NCI-H2196 (cell line): Measurements from ENCODE around the gene SMAD3.

ENCODE experiments used
- DNase-seq: peaks from one replicate; lab custom pipeline; 2025; ENCODE audit not compliant: unreplicated experiment; lab: John Stamatoyannopoulos, UW

Gene SMAD3

DNA sequence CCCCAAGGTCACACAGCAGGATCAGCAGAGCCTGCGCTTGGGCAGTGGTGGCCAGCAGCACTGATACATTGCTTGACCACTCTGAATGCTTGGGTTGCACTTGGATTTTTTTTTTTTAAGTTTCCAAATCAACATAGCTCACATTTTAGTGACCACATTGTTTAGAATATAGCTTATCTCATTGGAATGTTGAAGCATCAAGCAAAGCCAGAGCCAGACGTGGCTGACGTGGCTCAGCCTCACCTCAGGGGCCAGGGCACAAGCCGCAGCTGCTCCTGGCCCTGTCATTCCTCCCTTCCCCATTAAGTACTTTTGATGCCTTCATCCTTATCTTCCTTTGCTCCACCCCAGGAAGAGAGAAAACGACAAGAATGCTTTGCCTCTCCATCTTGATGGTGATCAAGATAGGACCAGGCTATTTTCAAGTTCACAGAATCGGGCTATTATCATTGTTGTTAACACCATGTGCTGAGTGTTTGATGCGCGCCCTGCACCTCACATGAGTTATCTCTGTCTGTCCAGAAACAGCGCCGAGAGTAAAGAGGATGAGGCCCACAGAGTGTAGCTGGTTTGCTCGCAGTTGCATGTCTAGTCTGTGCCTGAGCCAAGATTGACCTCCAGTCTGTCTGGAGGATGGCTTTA, 113.3 kb downstream of the SMAD3 start:
- DNase-seq = no peak

DNA sequence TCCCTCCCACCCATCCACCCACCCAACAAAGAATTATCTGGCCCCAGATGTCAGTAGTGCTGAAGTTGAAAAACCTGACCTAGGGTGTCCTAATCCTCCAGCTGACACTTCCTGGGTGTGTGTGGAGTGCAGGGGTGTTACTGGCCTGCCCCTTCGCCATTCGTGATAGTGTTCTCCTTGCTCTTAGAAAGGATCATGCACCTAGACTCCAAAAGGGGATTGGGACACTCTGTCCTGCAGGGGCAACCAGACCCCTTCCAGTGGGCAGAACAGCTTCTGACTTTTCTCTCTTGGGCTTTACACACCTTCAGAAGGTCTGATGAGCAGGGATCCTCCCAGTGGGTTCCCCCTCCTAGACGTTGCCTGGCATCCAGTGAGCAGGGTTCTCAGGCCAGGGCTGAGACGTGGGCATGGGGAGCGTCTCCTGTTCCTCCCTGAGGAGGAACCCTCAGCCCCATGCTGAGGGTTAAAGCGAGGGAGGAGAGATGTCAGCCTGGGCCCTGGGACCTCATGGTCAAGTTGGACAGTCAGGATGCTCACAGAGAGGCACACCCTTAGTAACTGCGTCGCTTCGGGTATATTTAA, 114.1 kb downstream of the SMAD3 start:
- DNase-seq = no peak

DNA sequence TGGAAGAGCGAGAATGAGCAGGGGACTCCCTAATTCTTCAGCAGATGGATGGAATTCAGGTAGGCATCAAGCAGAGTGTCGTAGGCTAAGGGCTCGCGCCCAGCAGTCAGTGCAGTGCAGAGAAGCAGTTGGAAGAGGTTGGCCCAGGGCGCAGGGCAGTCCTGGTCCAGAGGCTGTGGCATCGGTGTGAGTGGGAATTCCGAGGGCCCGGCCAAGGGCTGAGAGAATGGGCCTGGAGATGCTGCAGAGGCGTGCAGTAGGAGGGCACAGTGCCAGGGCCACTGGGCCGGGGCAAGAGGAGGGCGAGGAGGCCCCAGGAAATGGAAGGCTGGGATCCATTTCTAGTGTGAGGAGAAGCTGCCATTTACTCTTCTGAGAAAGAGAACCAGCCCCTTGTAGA, 114.6 kb downstream of the SMAD3 start:
- no peak for DNase-seq

DNA sequence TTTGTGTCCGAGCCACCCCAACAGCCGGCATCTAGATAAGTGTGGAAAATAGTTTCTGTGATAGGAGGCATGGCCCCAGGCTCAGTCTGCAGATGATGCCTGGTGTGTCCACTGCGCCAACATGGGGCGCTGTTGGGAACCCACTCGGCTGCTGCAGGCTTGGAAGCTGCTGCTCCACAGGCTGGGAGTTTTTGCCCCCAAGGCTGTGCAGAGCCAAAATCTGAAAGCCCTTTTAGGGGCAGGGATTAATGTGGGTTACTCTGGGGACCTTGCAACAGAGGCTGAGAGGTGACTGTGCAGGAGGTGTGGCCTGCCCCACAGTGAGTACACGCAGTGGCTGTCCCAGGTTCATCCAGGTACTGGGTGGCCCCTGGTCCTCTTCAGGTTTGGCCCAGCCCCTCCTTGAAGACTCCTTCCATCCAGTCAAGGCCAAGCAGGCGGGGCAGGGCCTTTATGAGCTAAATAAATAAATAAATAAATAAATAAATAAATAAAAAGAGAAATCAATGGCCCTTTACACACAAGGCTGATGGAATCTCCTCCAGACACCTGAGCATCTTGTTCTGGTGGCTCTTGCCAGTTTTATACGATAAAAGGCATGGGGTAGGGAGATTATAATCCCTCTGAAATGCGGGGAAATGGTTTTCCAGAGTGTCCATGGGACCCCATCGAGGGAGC, 115.3 kb downstream of the SMAD3 start:
- no peak for DNase-seq

DNA sequence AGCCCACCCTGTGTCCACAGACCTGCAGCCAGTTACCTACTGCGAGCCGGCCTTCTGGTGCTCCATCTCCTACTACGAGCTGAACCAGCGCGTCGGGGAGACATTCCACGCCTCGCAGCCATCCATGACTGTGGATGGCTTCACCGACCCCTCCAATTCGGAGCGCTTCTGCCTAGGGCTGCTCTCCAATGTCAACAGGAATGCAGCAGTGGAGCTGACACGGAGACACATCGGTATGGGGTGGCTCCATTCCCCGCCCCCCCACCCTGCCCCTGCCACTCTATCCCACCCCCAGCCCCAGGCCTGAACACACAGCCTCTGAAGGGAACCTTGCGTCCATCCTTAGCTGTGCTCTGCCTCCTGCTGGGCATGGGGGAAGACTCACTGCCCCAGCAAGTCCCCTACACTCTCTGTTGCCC, 115.8 kb downstream of the SMAD3 start:
- no peak for DNase-seq

DNA sequence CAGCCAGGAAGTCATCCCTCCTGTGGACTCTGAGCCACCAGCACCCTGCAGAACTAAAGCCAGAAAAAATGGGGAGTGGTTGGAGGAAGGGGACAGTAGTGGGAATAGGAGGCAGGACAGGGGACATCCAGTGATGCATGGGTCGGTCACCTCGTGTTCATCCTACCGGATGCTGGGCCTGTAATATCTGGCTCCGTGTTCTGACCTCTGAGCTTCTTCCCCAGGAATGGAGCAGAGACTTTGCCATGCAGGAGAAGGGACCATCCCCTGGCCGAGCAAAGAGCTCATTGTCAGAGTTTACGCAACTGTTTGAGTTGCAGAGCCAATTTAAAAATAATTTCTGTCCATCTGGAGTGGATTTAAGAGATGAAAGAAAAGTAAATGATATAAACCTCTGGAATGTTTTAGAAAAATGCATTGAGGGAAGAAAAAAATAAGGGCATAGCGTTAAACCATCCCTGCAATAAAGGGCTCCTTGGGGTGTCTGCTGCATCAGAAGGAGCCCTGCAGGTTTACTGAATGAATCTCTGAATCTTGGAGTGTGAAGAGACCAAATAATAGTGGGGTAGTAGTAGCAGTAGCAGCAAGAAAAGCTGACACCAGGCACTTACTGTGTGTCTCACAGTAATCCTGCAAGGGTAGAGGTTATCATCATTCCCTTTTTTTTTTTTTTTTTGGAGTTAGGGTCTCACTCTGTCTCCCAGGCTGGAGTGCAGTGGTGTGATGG, 118.2 kb downstream of the SMAD3 start:
- DNase-seq = no peak

DNA sequence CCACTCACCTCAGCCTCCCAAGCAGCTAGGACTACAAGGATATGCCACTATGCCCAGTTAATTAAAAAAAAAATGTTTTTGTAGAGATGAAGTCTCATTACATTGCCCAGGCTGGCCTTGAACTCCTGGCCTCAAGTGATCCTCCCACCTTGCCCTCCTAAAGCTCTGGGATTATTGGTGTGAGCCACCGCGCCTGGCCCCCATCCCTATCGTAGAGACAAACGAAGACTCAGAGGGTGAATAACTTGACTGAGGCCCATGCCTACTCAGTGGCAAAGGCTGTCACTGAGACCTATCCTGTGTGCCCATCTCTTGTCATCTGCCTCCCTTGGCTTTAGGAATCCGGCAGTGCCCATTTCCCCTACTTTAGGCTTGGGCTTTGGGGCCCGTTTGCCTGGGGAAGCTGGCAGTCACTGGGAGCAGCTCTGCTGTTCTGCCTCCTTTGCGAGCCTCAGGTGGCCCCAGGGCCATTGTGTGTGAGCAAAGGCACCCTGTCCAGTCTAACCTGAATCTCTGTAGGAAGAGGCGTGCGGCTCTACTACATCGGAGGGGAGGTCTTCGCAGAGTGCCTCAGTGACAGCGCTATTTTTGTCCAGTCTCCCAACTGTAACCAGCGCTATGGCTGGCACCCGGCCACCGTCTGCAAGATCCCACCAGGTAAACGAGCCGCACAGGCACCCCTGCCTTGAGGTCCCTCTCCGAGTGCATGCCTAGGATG, 119.0 kb downstream of the SMAD3 start:
- no peak for DNase-seq

DNA sequence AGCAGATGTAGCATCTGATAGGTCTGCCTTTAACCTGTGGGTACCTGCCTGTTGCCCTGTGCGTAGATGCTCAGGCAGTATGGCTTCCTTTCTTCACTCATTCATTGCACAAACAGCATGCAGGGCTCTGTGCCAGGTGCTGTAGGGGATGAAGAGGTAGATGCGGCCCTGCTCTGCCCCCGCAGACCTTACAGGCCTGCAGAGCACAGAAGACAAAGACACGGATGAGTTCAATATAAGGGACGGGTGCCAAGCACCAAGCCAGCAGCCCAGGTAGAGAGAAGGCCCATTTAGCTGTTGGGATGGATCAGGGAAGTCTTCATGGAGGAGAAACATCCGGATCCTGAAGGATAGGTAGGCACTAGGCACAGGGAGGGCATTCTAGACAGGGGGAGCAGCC, 119.6 kb downstream of the SMAD3 start:
- no peak for DNase-seq

DNA sequence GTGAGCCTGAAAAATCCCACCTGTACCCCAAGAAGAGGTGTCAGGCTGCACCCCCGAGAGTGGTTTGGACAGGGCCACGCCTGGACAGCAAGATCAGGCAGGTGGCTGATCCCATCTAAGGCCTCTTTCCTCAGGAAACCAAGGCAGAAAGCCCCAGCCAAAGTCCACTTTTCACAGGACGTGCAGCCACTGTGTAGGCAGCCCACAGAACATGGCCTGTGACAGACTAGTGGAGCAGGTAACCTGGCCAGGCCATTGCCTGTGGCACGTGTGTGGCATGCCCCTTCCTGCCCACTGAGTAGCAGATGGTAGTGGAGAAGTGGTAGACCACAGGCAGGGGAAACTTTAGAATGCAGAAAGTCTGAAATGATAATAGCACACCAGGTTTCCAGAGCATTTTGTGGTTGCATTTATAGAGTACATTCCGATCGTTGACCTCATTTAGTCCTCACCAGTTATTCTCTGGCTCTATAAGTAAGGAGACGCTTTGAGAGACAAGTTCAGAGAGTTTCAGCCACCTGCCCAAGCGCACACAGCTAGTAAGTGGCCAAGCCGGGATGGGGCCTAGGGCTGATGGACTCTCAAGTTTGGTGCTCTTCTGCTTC, 120.3 kb downstream of the SMAD3 start:
- no peak for DNase-seq

DNA sequence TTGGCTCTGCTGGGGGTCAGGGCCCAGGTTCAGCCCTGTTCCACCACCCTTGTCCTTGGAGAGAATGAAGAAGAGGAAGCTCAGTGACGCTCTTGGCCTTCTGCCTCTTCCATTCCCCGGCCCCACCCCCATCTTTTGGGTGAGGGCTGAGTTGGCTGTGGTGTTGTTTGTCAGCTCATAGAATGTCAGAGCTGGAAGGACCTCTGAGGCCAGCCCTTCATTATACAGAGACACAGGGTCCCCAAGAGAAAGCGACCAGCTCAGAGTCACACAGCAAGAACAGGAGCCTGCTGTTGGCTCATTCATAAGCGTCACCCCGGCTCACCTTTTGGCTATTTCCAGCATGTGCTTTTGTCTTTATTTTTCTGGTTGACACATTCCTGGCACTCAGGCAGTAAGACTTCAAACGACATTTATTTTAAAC, 120.8 kb downstream of the SMAD3 start:
- no peak for DNase-seq

DNA sequence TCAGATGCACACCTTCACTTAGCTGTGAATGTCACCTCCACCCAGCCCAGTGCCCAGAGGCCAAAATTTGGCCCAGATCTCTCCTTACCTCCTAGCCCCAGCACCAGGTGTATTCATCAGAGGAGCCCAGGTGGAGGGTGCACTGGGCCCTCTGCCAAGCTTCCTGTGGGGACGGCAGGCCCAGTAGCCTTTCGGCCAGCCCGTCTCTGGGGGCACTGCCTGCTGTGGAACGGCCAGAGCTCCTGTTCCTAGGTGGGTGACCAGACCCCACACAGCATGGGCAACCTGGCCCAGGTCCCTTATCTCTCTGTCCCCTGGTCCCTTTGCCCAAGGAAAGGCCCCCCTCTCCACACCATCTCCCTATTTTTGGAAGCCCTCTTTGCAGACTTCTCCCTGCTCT, 121.3 kb downstream of the SMAD3 start:
- DNase-seq = peak; percentile 7

DNA sequence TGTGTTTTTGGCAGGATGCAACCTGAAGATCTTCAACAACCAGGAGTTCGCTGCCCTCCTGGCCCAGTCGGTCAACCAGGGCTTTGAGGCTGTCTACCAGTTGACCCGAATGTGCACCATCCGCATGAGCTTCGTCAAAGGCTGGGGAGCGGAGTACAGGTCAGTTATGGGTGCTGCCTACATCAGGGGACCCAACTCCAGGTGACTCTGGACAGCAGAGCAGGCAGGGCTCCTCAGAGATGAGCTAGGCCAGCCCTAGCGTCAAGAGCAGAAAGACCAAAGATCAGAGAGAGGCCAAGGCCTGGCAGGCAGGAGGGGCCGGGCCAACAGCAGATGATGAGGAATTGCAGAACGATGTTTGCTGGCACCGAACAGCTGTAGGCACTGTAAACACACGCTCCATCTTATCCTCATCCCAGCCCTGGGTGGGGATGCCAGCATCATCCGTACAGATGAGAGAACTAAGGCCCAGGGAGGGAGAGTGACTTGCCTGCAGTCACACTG, 122.0 kb downstream of the SMAD3 start:
- no peak for DNase-seq

DNA sequence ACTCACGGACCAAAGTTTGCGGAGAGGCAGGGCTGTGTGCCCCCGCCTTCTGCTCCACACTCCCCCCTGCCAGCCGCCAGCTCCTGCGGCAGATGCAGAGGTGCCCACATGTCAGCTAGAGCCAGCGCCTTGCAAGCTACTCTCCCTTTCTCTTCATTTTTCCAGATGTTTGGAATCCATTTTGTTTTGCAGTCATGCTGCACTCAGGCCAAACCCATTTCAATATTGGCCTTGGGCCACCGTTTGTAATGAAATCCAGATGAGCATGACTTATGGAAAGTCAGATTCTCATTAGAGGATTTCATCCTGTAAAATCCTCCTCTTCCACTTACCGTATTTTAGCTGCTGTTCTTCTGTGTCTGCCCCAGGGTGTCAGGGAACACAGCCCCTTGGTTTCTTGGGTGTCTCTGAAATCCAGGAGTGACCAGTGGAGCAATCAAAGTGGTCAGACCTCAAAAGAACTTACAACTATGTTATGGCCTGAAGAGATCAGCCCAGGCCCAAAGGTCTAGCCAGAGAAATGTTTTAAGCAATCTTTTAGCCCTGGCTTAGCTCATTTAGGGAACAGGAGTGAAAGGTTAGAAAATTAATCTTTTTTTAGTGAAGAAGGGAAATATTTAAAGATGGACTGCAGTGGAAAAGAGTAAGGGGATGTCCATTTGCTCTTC, 123.3 kb downstream of the SMAD3 start:
- DNase-seq = no peak

DNA sequence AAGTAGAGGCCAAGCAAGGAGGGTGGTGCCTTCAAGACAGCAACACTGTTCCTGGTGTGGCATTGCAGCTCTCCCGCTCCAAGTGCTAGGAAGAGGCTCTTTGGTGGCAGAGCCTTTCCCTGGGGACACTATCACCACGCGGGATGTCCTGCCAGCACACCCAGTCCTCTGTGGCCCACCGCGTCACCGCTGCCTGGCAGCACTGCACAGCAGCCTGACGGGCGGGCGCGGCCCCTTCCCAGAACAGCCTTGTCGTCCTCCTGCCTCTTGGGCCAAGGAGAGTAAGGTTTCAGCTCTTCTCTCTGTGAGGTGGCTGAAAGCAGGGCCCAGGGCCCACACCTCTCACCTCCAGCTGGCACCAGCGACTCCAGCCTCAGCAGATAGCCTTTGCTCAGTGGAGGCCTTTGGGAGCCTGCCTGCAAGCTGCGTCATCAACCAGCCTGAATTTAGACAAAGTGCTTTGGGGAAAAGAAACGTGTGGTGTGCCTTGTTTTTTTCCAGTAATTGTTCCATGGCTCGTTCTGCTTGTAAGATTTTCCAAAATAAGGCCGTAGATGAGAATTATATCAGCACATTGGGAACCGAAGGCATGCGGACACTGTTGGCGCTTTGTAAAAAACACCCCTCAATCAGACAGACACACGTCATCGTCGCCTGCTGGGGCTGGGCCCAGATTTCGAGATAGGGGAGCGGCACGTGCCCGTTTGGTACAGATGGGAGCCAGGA, 124.1 kb downstream of the SMAD3 start:
- no peak for DNase-seq

DNA sequence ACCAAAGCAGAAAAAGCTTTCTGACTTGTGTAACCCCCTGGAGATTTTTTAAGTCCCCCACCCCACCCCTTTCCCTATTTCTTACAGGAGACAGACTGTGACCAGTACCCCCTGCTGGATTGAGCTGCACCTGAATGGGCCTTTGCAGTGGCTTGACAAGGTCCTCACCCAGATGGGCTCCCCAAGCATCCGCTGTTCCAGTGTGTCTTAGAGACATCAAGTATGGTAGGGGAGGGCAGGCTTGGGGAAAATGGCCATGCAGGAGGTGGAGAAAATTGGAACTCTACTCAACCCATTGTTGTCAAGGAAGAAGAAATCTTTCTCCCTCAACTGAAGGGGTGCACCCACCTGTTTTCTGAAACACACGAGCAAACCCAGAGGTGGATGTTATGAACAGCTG, 124.9 kb downstream of the SMAD3 start:
- DNase-seq = no peak

DNA sequence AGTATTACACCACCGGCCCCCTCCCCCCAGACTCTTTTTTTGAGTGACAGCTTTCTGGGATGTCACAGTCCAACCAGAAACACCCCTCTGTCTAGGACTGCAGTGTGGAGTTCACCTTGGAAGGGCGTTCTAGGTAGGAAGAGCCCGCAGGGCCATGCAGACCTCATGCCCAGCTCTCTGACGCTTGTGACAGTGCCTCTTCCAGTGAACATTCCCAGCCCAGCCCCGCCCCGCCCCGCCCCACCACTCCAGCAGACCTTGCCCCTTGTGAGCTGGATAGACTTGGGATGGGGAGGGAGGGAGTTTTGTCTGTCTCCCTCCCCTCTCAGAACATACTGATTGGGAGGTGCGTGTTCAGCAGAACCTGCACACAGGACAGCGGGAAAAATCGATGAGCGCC, 125.4 kb downstream of the SMAD3 start:
- no peak for DNase-seq

DNA sequence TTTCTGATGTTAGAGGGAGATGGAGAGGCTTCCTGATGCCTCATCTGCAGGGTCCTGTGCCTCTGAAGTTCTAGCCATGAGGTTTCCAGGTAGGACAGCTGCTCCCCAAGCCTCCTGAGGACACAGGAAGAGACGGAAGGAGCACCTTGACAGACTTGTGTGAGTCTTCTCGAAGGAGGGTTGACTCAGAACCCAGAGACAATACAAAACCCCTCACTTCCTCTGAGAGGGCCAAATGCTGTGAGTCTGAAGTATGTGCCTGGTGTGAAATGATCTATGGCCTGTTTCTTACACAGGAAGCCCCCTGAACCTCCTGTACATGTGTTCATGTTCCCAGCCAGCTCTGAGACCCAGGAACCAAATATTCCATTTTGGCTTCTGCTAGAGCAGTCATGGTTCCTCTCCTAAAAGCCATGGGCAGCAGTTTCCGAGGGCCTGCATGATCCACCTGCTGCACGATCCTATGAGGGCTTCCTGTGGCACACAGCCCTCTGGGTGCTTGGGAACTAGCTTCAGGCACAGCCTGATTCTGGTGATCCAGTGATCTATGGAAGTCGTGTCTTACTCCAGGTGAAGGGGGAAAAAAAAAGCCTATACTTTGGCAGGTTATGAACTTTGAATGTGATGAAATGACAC, 126.9 kb downstream of the SMAD3 start:
- DNase-seq = no peak

DNA sequence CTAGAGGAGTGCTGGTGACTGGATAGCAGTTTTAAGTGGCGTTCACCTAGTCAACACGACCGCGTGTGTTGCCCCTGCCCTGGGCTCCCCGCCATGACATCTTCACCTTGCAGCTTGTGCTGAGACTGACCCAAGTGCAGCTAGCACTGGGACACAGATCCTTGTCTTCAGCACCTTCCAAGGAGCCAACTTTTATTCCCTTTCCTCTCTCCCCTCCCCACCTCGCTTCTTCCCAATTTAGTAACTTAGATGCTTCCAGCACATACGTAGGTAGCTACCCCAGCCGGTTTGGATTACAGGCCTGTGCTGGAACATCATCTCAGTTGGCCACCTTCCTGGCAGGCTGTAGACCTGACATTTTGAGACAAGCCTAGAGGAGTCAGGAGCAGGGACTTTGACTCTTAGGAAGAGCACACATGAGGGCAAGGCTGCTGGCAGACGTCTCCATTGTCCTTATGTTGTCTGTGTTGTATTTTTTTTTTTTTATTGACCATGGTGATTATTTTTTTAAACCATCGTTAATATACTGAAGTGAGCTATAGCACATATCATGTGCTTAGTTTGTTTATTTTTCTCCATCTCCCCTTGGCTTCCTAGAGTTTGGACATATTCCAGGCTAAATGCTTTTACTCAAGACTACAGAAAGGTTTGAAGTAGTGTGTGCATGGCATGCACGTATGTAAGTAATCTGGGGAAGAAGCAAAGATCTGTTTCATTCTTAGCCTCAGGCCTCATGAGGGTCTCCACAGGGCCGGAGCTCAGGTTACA, 128.0 kb downstream of the SMAD3 start:
- no peak for DNase-seq
